Osteoblast (primary cell): Measurements from ENCODE around the gene NUDT16. TPM values are rescaled to one million over a fixed set of nuclear protein-coding genes. Genes with fewer than 3 reads are reported as not detected.
A peak's percentile ranks its signal among the peaks of the same experiment; 100 is the strongest.

Source experiments
- DNase-seq: peaks from one replicate; pipeline ENCODE4 v3.0.0; 2011; ENCODE audit warnings: low spot score, mixed read lengths; ENCODE audit not compliant: insufficient read length; ENCODE audit errors: missing footprints
- H2AFZ ChIP-seq: 2 replicates; pipeline ENCODE4 v1.6.0; 2011; ENCODE audit warnings: mild to moderate bottlenecking, low read length
- H3K27ac ChIP-seq: 2 replicates; pipeline ENCODE4 v1.5.1; 2011; ENCODE audit warnings: mild to moderate bottlenecking, low read depth, low read length, moderate library complexity
- H3K27me3 ChIP-seq: 2 replicates; pipeline ENCODE4 v1.6.0; 2012; ENCODE audit warnings: mild to moderate bottlenecking, control low read depth, inconsistent platforms, low read length, moderate library complexity; ENCODE audit not compliant: insufficient read depth
- H3K36me3 ChIP-seq: 2 replicates; pipeline ENCODE4 v1.5.1; 2011; ENCODE audit warnings: mild to moderate bottlenecking, low read length, control low read depth, moderate library complexity; ENCODE audit not compliant: insufficient read depth
- H3K4me1 ChIP-seq: 2 replicates; pipeline ENCODE4 v1.5.1; 2011; ENCODE audit warnings: mild to moderate bottlenecking, low read length, control low read depth, moderate library complexity; ENCODE audit not compliant: insufficient read depth
- H3K4me2 ChIP-seq: 2 replicates; pipeline ENCODE4 v1.6.0; 2011; ENCODE audit warnings: mild to moderate bottlenecking, low read length; ENCODE audit not compliant: insufficient read depth
- H3K4me3 ChIP-seq: fragments of 200-600 bp; sonication (generic); 3 replicates; pipeline ENCODE4 v1.5.1; 2012; ENCODE audit warnings: mild to moderate bottlenecking, low read length, inconsistent platforms; ENCODE audit not compliant: insufficient read depth
- H3K79me2 ChIP-seq: 2 replicates; pipeline ENCODE4 v1.6.0; 2012; ENCODE audit warnings: mild to moderate bottlenecking, low read length, control low read depth, inconsistent platforms; ENCODE audit not compliant: insufficient read depth
- H3K9me3 ChIP-seq: 2 replicates; pipeline ENCODE4 v1.5.1; 2011; ENCODE audit warnings: low read depth, low read length, control low read depth
- H4K20me1 ChIP-seq: 2 replicates; pipeline ENCODE4 v1.6.0; 2012; ENCODE audit warnings: mild to moderate bottlenecking, low read length, control low read depth; ENCODE audit not compliant: insufficient read depth
- total RNA-seq: library from RNA; depleted of rRNA; stranded (reverse); fragments of >200 nt; gene quantifications from 2 replicates; pipeline ENCODE4 v1.2.3, GENCODE V29; 2012
- TF ChIP-seq, protein P1 (sequence below): IDR thresholded peaks from 2 replicates; pipeline ENCODE4 v1.5.1; 2011; ENCODE audit warnings: mild to moderate bottlenecking, low read depth, low read length, moderate library complexity; ENCODE audit errors: extremely low read depth

Gene NUDT16
- total RNA-seq, 1 donor, result 10.1 TPM

DNA sequence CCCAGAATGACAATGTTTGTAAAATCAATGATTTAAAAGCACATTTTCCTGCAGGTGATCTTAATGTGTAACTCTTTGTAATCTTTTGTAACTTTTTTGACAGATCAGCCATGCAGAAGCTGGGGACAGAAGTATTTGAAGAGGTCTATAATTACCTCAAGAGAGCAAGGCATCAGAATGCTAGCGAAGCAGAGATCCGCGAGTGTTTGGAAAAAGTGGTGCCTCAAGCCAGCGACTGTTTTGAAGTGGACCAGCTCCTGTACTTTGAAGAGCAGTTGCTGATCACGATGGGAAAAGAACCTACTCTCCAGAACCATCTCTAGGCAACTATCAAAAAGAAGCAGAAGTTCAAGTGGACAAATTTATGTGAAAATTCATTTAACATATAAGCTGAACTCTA lies 32.1 kb upstream of the NUDT16 start:
- no peaks in the 10 kb centered on the region for H3K36me3 ChIP-seq
- TF ChIP-seq, protein P1, sequence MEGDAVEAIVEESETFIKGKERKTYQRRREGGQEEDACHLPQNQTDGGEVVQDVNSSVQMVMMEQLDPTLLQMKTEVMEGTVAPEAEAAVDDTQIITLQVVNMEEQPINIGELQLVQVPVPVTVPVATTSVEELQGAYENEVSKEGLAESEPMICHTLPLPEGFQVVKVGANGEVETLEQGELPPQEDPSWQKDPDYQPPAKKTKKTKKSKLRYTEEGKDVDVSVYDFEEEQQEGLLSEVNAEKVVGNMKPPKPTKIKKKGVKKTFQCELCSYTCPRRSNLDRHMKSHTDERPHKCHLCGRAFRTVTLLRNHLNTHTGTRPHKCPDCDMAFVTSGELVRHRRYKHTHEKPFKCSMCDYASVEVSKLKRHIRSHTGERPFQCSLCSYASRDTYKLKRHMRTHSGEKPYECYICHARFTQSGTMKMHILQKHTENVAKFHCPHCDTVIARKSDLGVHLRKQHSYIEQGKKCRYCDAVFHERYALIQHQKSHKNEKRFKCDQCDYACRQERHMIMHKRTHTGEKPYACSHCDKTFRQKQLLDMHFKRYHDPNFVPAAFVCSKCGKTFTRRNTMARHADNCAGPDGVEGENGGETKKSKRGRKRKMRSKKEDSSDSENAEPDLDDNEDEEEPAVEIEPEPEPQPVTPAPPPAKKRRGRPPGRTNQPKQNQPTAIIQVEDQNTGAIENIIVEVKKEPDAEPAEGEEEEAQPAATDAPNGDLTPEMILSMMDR, result no peak
- no peaks in the 10 kb centered on the region for H3K79me2 ChIP-seq
- no peak for DNase-seq
- no peaks in the 10 kb centered on the region for H4K20me1 ChIP-seq
- H3K27me3 ChIP-seq, result no peaks in the 10 kb centered on the region
- no peak overlapping the region for H2AFZ ChIP-seq
- H3K4me3 ChIP-seq, result no peak overlapping the region
- peaks cover 4% of the 10 kb centered on the region for H3K4me1 ChIP-seq
- H3K27ac ChIP-seq, result no peak overlapping the region
- no peak overlapping the region for H3K4me2 ChIP-seq
- no peaks in the 10 kb centered on the region for H3K9me3 ChIP-seq

DNA sequence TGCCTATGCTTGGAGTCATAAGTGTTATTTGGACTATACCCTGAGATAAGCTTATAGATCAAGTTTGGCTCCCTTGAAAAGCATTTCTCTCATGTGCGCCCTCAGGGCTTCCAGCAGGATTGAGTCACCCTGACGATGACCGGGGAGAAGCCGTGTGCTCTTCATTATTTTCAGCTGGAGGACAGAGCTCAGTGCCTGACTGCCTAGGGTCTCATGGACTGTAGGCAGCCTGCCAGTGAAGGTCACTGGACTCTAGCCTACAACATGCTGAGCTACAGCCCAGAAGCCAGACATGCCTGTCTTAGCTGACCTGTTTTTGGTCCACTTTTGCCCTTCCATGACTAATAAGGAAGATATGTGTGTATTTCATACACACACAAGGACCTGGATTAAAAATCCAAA lies 31.6 kb upstream of the NUDT16 start:
- Histone ChIP-seq H3K36me3 (no peaks in the 10 kb centered on the region), H4K20me1 (no peaks in the 10 kb centered on the region), H2AFZ (no peak overlapping the region), H3K9me3 (no peaks in the 10 kb centered on the region), H3K27me3 (no peaks in the 10 kb centered on the region), H3K4me2 (peak overlapping the region; percentile 33), H3K4me3 (no peak overlapping the region), H3K4me1 (peaks cover 4% of the 10 kb centered on the region), H3K79me2 (no peaks in the 10 kb centered on the region), H3K27ac (peak overlapping the region; percentile 14)
- TF ChIP-seq, protein P1, result no peak
- peak; percentile 68 for DNase-seq

DNA sequence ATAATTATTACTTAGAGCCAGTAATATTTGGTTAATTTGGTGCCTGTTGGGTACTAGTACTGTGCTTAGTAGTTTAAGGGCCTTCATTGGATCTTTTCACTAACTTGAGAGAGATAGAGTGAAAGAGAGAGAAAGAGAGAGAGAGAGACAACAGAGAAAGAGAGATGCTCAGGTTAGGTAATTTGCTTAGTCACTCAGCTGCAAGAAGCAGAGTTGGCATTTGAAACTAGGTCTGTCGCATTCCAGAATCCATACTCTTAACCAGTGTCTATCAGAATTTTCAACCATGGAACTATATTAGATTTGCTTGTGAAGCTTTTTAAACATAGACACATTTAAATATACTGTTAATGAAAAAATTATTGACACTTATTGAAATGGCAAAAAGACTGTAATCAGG lies 31.1 kb upstream of the NUDT16 start:
- Histone ChIP-seq H3K36me3 (no peaks in the 10 kb centered on the region), H3K4me2 (no peak overlapping the region), H3K4me1 (peaks cover 4% of the 10 kb centered on the region), H3K27ac (no peak overlapping the region), H3K79me2 (no peaks in the 10 kb centered on the region), H3K9me3 (no peaks in the 10 kb centered on the region), H3K27me3 (no peaks in the 10 kb centered on the region), H2AFZ (no peak overlapping the region), H3K4me3 (no peak overlapping the region), H4K20me1 (no peaks in the 10 kb centered on the region)
- no peak for DNase-seq
- TF ChIP-seq, protein P1, result no peak

DNA sequence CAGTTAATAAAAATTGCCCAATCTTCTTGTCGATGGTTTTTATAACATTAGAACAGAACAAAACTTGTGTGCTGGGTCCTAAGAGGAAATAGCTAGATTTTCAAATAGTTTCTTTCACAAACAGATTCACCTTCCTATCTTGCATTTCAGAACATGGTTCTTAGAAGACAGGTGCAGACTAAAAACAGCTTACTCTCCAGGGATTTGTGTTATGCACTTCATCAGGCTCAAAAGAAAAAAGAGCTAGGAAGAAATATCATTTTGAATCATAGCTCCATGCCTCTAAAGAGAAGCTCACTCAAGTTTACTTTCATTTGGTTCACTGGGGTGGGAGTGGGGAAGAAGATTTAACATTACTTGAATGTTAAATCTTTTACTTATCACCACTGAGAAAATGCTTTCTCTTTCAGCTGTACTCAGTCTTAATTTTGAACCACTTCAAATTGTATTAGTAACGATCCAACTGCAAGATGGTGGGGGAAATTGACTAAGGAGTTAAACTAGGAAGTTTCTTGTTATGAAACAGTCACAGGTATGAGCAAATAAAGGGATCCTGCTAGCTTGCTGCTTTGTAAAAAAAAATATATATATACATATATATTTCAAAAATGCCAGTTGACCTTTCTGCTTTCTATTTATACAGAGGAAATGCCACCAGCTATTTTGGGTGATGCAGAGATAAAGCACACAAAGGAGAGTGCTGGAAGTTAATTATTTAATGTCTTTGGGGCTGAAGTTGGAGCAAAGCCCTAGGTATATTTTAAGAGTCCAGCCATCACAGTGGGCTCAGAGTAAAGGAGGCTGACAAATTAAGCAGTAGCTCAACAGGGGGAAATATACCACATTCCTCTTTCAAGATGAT lies 28.3 kb upstream of the NUDT16 start:
- Histone ChIP-seq H3K9me3 (no peaks in the 10 kb centered on the region), H3K36me3 (no peaks in the 10 kb centered on the region), H3K4me3 (no peak overlapping the region), H3K27me3 (no peaks in the 10 kb centered on the region), H3K4me1 (peaks cover 4% of the 10 kb centered on the region), H3K79me2 (no peaks in the 10 kb centered on the region), H3K27ac (no peak overlapping the region), H3K4me2 (no peak overlapping the region), H2AFZ (no peak overlapping the region), H4K20me1 (no peaks in the 10 kb centered on the region)
- DNase-seq, result no peak
- TF ChIP-seq, protein P1, result no peak
